HG03354 (cell line): ENCODE results near the gene NOP14.
"Not testable (repeated sequence)": the region's sequence is repeated elsewhere in the genome, so short reads cannot be mapped to it uniquely, and the experiment has no call there.

Experiments
- ATAC-seq: cut with Tn5 transposase; IDR thresholded peaks from one replicate; pipeline ENCODE4 v1.9.1; 2021; ENCODE audit warnings: mild to moderate bottlenecking; ENCODE audit not compliant: unreplicated experiment, poor library complexity, severe bottlenecking

Gene NOP14

GRCh38 chr4:2943364-2944090 is 19.7 kb downstream of the NOP14 start:
- ATAC-seq: no peak

GRCh38 chr4:2942532-2943363 is 20.5 kb downstream of the NOP14 start:
- no peak for ATAC-seq

- no peak for ATAC-seq
These were observed 21.1 kb downstream of the NOP14 start for GRCh38 chr4:2942037-2942531.

DNA sequence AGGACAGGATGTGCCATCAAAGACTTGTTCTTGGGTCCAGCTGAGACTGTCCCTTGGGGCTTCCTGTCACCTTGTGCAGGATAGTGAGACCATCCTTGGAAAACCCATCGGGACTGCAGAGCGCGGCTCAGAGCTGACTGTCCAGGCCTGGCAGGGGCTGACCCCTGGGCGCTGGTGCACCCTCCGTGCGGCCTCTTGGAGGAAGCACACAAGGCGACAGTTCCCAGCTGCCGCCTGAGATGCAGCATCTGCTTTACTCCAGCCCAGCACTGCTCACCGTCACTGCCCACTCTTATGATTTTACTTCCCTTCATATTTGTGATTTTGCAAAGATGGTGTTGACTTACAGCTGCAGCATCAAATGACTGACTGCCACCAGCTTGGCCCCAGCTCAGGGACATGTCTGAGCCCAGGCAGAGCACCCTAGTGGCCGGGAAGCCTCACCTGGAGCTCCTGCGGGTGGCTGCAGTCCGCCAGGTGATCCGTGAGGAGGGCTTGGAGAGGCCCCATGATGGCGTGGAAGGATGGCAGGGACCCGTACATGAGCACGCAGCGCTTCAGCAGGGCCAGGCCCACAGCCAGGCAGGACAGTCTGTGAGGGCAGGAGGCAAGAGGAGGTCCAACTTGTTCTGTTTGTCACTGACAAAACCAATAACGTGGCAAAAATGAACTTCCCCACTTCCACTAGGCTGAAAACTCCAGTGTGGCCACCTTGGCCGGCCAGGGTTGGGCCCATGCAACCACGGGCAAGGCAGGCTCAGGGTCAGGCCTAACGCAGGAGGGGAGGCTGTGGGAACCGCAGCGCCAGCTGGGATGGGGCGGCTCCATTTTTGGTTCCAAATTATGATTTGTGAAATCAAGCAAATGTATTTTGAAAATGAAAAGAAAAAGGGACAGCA is 21.8 kb downstream of the NOP14 start:
- ATAC-seq: no peak

- no peak for ATAC-seq
These were observed 22.7 kb downstream of the NOP14 start for GRCh38 chr4:2940267-2941137.

GRCh38 chr4:2939383-2940243 is 23.6 kb downstream of the NOP14 start:
- ATAC-seq: no peak

- no peak for ATAC-seq
These were observed 24.3 kb downstream of the NOP14 start for GRCh38 chr4:2938906-2939305.

- ATAC-seq: not testable (repeated sequence)
These were observed 24.8 kb downstream of the NOP14 start for GRCh38 chr4:2938411-2938810.

- no peak for ATAC-seq
These were observed 25.2 kb downstream of the NOP14 start for GRCh38 chr4:2937986-2938385.

GRCh38 chr4:2937146-2937857 is 25.9 kb downstream of the NOP14 start:
- ATAC-seq: no peak

DNA sequence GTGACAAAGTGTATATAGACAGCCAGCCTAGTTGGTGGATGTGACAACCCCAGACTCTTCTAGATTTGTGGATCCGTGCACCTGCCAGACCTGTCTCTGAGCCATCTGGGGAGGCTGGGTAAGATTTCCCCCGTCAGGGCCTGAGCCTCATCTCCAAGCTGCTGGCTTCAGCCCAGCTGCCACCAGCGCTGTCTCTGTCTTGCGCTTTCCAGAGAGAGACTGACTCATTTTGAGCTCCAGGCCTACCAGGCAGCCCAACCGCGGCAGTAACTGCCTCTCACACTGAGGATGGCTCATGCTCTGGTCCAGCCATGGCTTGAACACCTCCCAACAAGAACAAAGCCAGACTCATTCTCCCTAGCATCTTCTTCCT is 26.4 kb downstream of the NOP14 start:
- no peak for ATAC-seq

GRCh38 chr4:2935762-2936743 is 27.2 kb downstream of the NOP14 start:
- no peak for ATAC-seq

GRCh38 chr4:2934813-2935761 is 28.1 kb downstream of the NOP14 start:
- ATAC-seq: peak; percentile 65

DNA sequence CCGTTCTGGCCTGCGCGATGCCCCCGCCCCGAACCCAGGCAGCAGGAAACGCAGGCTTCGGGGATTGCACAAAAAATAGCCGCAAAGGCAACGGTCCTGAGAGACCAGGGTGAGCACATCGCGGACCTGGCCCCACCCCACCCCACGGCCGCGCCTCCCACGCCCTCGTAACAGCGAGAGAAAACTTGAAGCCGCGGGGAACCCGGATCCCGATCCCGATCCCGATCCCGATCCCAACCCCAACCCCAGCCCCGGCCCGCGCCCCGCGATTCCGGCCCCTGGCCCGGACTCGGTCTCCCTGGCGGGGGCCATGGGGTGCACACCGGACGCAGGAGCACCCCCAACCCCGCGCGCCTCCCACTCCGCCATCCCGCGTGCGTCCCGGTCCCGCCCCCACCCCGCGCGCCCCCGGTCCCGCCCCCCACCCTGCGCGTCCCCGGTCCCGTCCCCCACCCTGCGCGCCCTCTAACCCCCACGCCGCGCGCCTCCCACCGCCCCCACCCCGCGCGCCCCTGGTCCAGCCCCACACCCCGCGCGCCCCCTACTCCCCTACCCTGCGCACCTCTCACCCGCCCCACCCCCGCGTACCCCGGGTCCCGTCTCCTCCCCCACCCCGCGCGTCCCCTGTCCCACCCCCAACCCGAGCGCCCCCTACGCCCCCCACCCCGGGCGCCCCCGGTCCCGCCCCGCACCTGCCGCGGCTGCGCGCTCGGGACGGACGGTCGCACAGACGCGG is 29.0 kb downstream of the NOP14 start:
- no peak for ATAC-seq

DNA sequence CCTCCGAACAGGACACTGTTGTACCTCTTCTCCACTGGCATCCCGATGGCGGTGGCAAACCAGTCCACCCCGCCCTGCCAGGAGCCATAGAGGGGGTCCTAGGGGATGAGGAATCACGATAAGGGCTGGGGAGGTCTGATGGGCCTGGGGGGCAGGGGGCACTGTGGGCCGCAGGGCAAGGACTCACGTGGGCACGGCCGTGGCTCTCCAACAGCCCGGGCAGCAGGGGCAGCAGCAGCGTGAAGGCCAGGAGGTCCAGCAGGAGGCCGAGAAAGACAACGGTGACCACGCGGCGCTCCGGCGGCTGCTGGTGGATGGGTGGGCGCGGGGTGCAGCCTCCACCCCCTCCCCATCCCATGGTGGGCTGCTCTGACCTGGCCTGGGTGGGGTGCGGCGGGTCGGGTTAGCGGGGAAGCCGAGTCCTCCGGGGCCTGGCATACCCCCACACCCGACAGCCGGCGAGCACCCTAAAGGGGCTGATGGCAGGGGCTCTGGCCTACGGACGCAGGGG is 29.6 kb downstream of the NOP14 start:
- ATAC-seq: no peak
